GM12891 (cell line): Measurements from ENCODE around the gene TRPM3.

Source experiments
- DNase-seq: peaks from one replicate; pipeline ENCODE4 v3.0.0; 2011; ENCODE audit warnings: low spot score; ENCODE audit not compliant: insufficient read length
- FAIRE-seq: peaks from 2 replicates; lab custom pipeline; 2011; peaks lifted over from hg19 to GRCh38; lab: Jason Lieb, UNC
- PAX5 ChIP-seq: IDR thresholded peaks from 2 replicates; pipeline ENCODE4 v1.6.1; 2011; ENCODE audit warnings: low read length, moderate library complexity, mild to moderate bottlenecking; ENCODE audit not compliant: insufficient read depth, severe bottlenecking
- POLR2A ChIP-seq: IDR thresholded peaks from 2 replicates; pipeline ENCODE4 v1.6.1; 2011; ENCODE audit warnings: low read depth, low read length, control low read depth
- POLR2AphosphoS5 ChIP-seq: IDR thresholded peaks from 2 replicates; pipeline ENCODE4 v1.6.1; 2011; ENCODE audit warnings: low read depth, low read length, control low read depth
- POU2F2 ChIP-seq: IDR thresholded peaks from 2 replicates; pipeline ENCODE4 v1.6.1; 2011; ENCODE audit warnings: low read depth, mild to moderate bottlenecking, control low read depth, low read length, moderate library complexity
- SPI1 ChIP-seq: IDR thresholded peaks from 2 replicates; pipeline ENCODE4 v1.6.1; 2011; ENCODE audit warnings: low read depth, low read length, control low read depth
- TAF1 ChIP-seq: IDR thresholded peaks from 2 replicates; pipeline ENCODE4 v1.6.1; 2011; ENCODE audit warnings: low read depth, low read length, control low read depth

The TRPM3 gene

DNA sequence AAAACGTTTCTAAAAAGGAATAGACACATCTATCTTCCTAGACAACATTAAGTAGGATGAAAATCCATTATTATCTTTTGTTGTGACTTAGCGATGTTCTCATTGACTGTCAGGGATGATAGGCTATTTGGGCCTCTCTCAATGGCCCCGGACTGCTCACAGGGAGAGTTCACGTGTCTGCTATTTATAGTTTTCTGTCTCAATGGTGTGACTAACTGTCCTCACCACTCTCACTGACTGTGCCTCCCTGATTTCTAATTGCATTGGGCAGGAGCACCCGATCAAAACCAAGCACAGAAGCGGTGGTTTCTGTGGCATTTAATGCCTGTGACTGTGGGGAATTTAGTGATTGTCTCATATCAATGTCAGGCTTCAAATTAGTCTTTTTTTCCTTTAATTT lies 420.3 kb downstream of the TRPM3 start:
- TF ChIP-seq PAX5 (no peak), SPI1 (no peak), POLR2AphosphoS5 (no peak), POU2F2 (no peak), TAF1 (no peak), POLR2A (no peak)
- DNase-seq (no peak), FAIRE-seq (no peak)

- no peak for DNase-seq
- no peak for FAIRE-seq
- no peak for TF ChIP-seq SPI1
- no peak for TF ChIP-seq TAF1
- no peak for TF ChIP-seq POLR2A
- TF ChIP-seq POU2F2, result no peak
- TF ChIP-seq PAX5, result no peak
- TF ChIP-seq POLR2AphosphoS5, result no peak
Measured at GRCh38 chr9:70696694-70697335, 424.6 kb downstream of the TRPM3 start.

- no peak for FAIRE-seq
- no peak for TF ChIP-seq POLR2AphosphoS5
- no peak for TF ChIP-seq TAF1
- TF ChIP-seq POU2F2, result no peak
- no peak for TF ChIP-seq SPI1
- TF ChIP-seq POLR2A, result no peak
- no peak for TF ChIP-seq PAX5
- no peak for DNase-seq
Measured at GRCh38 chr9:70694758-70695157, 426.7 kb downstream of the TRPM3 start.

- TF ChIP-seq PAX5 (no peak), TAF1 (no peak), POLR2A (no peak), POLR2AphosphoS5 (no peak), SPI1 (no peak), POU2F2 (no peak)
- FAIRE-seq, result no peak
- DNase-seq, result no peak
Measured at GRCh38 chr9:70693186-70693585, 428.2 kb downstream of the TRPM3 start.

DNA sequence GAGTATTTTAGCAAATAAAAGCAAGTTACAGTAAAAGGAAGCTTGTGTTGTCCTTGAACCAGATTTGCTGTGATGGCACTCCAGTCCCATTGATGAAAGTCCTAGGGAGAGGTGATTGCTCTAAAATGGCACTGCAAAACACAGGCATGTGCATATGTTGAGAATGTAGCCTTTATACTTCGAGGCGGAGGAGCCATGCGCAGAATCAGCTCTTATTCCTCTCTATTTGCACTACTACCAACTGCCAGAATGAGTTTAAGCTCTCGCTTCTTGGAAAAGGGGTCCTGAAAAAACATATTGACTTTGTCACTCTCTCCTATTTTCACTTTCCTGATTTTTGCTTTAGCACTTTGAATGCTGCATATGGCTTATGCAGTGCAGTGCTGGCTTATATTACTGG lies 429.0 kb downstream of the TRPM3 start:
- FAIRE-seq (no peak), DNase-seq (no peak)
- TF ChIP-seq PAX5 (no peak), POLR2AphosphoS5 (no peak), POLR2A (no peak), POU2F2 (no peak), SPI1 (no peak), TAF1 (no peak)

- TF ChIP-seq POLR2AphosphoS5, result no peak
- TF ChIP-seq TAF1, result no peak
- no peak for TF ChIP-seq SPI1
- no peak for TF ChIP-seq POU2F2
- no peak for TF ChIP-seq PAX5
- no peak for TF ChIP-seq POLR2A
Measured at GRCh38 chr9:70688704-70689103, 432.7 kb downstream of the TRPM3 start.

GRCh38 chr9:70683841-70684240 lies 437.6 kb downstream of the TRPM3 start:
- DNase-seq (no peak), FAIRE-seq (no peak)
- no peak for TF ChIP-seq POLR2A
- TF ChIP-seq PAX5, result no peak
- TF ChIP-seq POLR2AphosphoS5, result no peak
- no peak for TF ChIP-seq POU2F2

More at GRCh38 chr9:70688704-70689103, 432.7 kb downstream of the TRPM3 start:
- no peak for FAIRE-seq
- DNase-seq, result no peak

DNA sequence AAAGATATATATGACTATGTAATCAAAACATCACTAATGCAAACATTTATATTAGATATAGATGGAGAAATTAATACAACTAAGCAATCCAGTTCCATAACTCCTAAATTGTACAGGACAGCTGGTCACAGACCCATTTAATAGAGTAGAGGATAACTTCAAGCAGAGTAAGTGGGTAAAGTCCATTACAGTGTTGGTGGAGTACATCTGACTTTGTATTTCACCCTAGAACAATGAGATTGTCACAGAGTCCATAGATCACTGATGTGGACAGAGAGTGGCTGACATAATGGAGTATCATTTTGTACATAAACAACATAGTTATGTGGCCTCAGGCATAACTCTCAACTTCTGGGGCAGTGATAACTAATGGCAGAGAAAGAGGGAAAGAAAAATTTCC lies 439.1 kb downstream of the TRPM3 start:
- FAIRE-seq (no peak), DNase-seq (no peak)
- TF ChIP-seq SPI1 (no peak), PAX5 (no peak), POU2F2 (no peak), TAF1 (no peak), POLR2A (no peak), POLR2AphosphoS5 (no peak)

DNA sequence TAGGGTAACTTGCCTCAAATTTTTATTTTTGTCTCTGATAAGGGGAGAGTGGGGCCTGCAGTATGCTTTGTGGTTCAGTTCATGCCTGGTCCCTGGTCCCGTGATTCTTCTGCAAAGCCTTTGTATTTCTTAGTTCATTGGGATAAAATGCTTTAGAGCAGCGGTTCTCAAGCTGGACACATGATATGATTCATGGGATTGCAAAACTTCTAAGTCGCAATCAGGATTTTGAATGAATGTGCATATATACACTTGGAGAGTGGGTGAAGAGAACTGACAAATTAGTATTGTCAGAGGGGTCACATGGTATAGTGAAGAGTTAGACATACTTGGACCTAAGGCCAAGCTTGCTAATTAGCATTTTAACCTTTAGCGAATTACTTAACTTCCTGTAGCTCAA lies 441.6 kb downstream of the TRPM3 start:
- FAIRE-seq (no peak), DNase-seq (no peak)
- TF ChIP-seq PAX5 (no peak), TAF1 (no peak), POLR2AphosphoS5 (no peak), POLR2A (no peak), POU2F2 (no peak), SPI1 (no peak)

GRCh38 chr9:70678153-70678552 lies 443.3 kb downstream of the TRPM3 start:
- no peak for FAIRE-seq

More at GRCh38 chr9:70678153-70678552, 443.3 kb downstream of the TRPM3 start:
- DNase-seq, result no peak
- TF ChIP-seq PAX5 (no peak), SPI1 (no peak), POU2F2 (no peak), TAF1 (no peak), POLR2AphosphoS5 (no peak), POLR2A (no peak)
